RWPE2 (cell line): ENCODE results near the gene UNC45A.

Experiments
- ATAC-seq: fragments of 200-7000 bp; cut with Tn5 transposase; 3 replicates; pipeline ENCODE4 v1.9.1; 2021; ENCODE audit warnings: low read depth
- DNase-seq: peaks from one replicate; pipeline ENCODE4 v3.0.0-alpha.2; 2020; ENCODE audit warnings: low spot score
- H3K27ac ChIP-seq: fragments of 450-650 bp; 2 replicates; pipeline ENCODE4 v1.5.1; 2017; ENCODE audit warnings: mild to moderate bottlenecking; ENCODE audit not compliant: poor library complexity, severe bottlenecking
- H3K27me3 ChIP-seq: fragments of 250-450 bp; sonication (Bioruptor Pico); 2 replicates; pipeline ENCODE4 v1.5.1; 2021; ENCODE audit warnings: mild to moderate bottlenecking, moderate library complexity; ENCODE audit not compliant: insufficient read depth, poor library complexity, severe bottlenecking
- H3K36me3 ChIP-seq: fragments of 250-450 bp; sonication (Bioruptor Pico); 2 replicates; pipeline ENCODE4 v1.5.1; 2020; ENCODE audit warnings: low read depth, mild to moderate bottlenecking, moderate library complexity
- H3K4me1 ChIP-seq: fragments of 250-450 bp; sonication (Bioruptor Pico); 2 replicates; pipeline ENCODE4 v1.5.1; 2021; ENCODE audit warnings: mild to moderate bottlenecking, moderate library complexity; ENCODE audit not compliant: insufficient read depth, poor library complexity, severe bottlenecking
- H3K4me3 ChIP-seq: fragments of 250-450 bp; sonication (Bioruptor Pico); 2 replicates; pipeline ENCODE4 v1.5.1; 2021; ENCODE audit warnings: mild to moderate bottlenecking, moderate library complexity; ENCODE audit not compliant: severe bottlenecking
- H3K9me3 ChIP-seq: fragments of 250-450 bp; sonication (Bioruptor Pico); 2 replicates; pipeline ENCODE4 v1.5.1; 2021; ENCODE audit warnings: mild to moderate bottlenecking, moderate library complexity; ENCODE audit not compliant: severe bottlenecking
- TF ChIP-seq, protein P1 (sequence below): fragments of 450-650 bp; IDR thresholded peaks from one replicate; pipeline ENCODE4 v1.5.1; 2017; ENCODE audit warnings: mild to moderate bottlenecking, moderate library complexity; ENCODE audit not compliant: poor library complexity, severe bottlenecking

Gene UNC45A

GRCh38 chr15:90988296-90988695, 53.2 kb downstream of the UNC45A start:
- peaks cover 13% of the 10 kb centered on the region for H3K4me1 ChIP-seq
- peaks cover 44% of the 10 kb centered on the region for H3K36me3 ChIP-seq
- TF ChIP-seq, protein P1, sequence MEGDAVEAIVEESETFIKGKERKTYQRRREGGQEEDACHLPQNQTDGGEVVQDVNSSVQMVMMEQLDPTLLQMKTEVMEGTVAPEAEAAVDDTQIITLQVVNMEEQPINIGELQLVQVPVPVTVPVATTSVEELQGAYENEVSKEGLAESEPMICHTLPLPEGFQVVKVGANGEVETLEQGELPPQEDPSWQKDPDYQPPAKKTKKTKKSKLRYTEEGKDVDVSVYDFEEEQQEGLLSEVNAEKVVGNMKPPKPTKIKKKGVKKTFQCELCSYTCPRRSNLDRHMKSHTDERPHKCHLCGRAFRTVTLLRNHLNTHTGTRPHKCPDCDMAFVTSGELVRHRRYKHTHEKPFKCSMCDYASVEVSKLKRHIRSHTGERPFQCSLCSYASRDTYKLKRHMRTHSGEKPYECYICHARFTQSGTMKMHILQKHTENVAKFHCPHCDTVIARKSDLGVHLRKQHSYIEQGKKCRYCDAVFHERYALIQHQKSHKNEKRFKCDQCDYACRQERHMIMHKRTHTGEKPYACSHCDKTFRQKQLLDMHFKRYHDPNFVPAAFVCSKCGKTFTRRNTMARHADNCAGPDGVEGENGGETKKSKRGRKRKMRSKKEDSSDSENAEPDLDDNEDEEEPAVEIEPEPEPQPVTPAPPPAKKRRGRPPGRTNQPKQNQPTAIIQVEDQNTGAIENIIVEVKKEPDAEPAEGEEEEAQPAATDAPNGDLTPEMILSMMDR, result no peak
- no peak overlapping the region for H3K4me3 ChIP-seq
- DNase-seq, result no peak
- ATAC-seq, result no peak
- no peak overlapping the region for H3K27ac ChIP-seq
- H3K9me3 ChIP-seq, result no peaks in the 10 kb centered on the region
- H3K27me3 ChIP-seq, result no peaks in the 10 kb centered on the region

GRCh38 chr15:90989040-90989768, 54.1 kb downstream of the UNC45A start:
- peaks cover 35% of the 10 kb centered on the region for H3K36me3 ChIP-seq
- DNase-seq (no peak), ATAC-seq (no peak)
- H3K9me3 ChIP-seq, result no peaks in the 10 kb centered on the region
- no peaks in the 10 kb centered on the region for H3K27me3 ChIP-seq
- peaks cover 13% of the 10 kb centered on the region for H3K4me1 ChIP-seq
- no peak overlapping the region for H3K4me3 ChIP-seq
- H3K27ac ChIP-seq, result no peak overlapping the region
- TF ChIP-seq, protein P1, result no peak

DNA sequence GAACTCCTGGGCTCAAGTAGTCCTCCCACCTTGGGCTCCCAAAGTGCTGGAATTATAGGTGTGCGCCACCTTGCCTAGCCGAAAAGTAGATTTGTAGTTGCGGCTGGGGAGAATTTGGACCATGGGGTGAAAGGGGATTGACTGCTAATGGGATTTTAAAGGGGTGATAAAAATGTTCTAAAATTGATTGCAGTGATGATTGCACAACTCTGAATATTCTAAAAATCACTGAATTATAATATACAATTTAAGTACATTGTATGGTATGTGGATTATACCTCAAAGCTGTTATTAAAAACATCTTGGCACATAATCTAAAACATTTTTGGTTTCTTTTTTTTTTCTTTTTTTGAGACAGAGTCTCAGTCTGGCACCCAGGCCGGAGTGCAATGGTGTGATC, 55.4 kb downstream of the UNC45A start:
- Histone ChIP-seq H3K4me1 (peaks cover 13% of the 10 kb centered on the region), H3K4me3 (no peak overlapping the region), H3K9me3 (no peaks in the 10 kb centered on the region), H3K36me3 (peaks cover 25% of the 10 kb centered on the region), H3K27ac (no peak overlapping the region), H3K27me3 (no peaks in the 10 kb centered on the region)
- no peak for ATAC-seq
- TF ChIP-seq, protein P1, result no peak
- no peak for DNase-seq

GRCh38 chr15:90991587-90992285, 56.7 kb downstream of the UNC45A start:
- no peak for DNase-seq
- no peaks in the 10 kb centered on the region for H3K27me3 ChIP-seq
- no peak for ATAC-seq
- no peak overlapping the region for H3K4me3 ChIP-seq
- peaks cover 15% of the 10 kb centered on the region for H3K36me3 ChIP-seq
- H3K27ac ChIP-seq, result no peak overlapping the region
- TF ChIP-seq, protein P1, result no peak
- H3K4me1 ChIP-seq, result peaks cover 13% of the 10 kb centered on the region
- H3K9me3 ChIP-seq, result no peaks in the 10 kb centered on the region

- Histone ChIP-seq H3K4me1 (peaks cover 13% of the 10 kb centered on the region), H3K36me3 (peaks cover 34% of the 10 kb centered on the region), H3K27me3 (no peaks in the 10 kb centered on the region), H3K27ac (peak overlapping the region; percentile 64), H3K4me3 (peak overlapping the region; percentile 91), H3K9me3 (no peaks in the 10 kb centered on the region)
- no peak for DNase-seq
- TF ChIP-seq, protein P1, result no peak
- peak; percentile 17; the same call in 2 of the 3 replicates for ATAC-seq
These were observed 59.0 kb downstream of the UNC45A start for GRCh38 chr15:90994059-90994416.
